SK-N-SH treated with all-trans-retinoic acid at 6 μM for 48 hours (cell line): ENCODE measurements around the gene SEMA3E.

Experiments
- BACH2 ChIP-seq: fragments of 250-450 bp; sonication (Bioruptor Pico); IDR thresholded peaks from 2 replicates; pipeline ENCODE4 v1.9.0; 2021; ENCODE audit warnings: mild to moderate bottlenecking, borderline replicate concordance
- CREB5 ChIP-seq: fragments of 250-450 bp; sonication (Bioruptor Pico); IDR thresholded peaks from 2 replicates; pipeline ENCODE4 v1.5.1; 2020; ENCODE audit warnings: low read depth, mild to moderate bottlenecking, moderate library complexity
- CSDC2 ChIP-seq: fragments of 250-450 bp; sonication (Bioruptor Pico); IDR thresholded peaks from 2 replicates; pipeline ENCODE4 v1.5.0; 2020; ENCODE audit warnings: mild to moderate bottlenecking, moderate library complexity
- CSRNP3 ChIP-seq: fragments of 250-450 bp; sonication (Bioruptor Pico); IDR thresholded peaks from 2 replicates; pipeline ENCODE4 v1.5.1; 2021; ENCODE audit warnings: mild to moderate bottlenecking, moderate library complexity
- ESRRG ChIP-seq: fragments of 250-450 bp; sonication (Bioruptor Pico); IDR thresholded peaks from 2 replicates; pipeline ENCODE4 v1.6.1; 2021; ENCODE audit warnings: mild to moderate bottlenecking
- ISL1 ChIP-seq: fragments of 250-450 bp; sonication (Bioruptor Pico); IDR thresholded peaks from 2 replicates; pipeline ENCODE4 v2.1.2; 2022; ENCODE audit warnings: mild to moderate bottlenecking, moderate library complexity
- PATZ1 ChIP-seq: fragments of 250-450 bp; sonication (Bioruptor Pico); IDR thresholded peaks from 2 replicates; pipeline ENCODE4 v1.8.0; 2020; ENCODE audit warnings: mild to moderate bottlenecking, moderate library complexity, borderline replicate concordance
- TOX ChIP-seq: fragments of 250-450 bp; sonication (Bioruptor Pico); IDR thresholded peaks from 2 replicates; pipeline ENCODE4 v1.8.0; 2021; ENCODE audit warnings: mild to moderate bottlenecking, moderate library complexity, borderline replicate concordance
- TSHZ2 ChIP-seq: fragments of 250-450 bp; sonication (Bioruptor Pico); IDR thresholded peaks from 2 replicates; pipeline ENCODE4 v1.5.0; 2020; ENCODE audit warnings: mild to moderate bottlenecking, moderate library complexity
- ZC3H10 ChIP-seq: fragments of 250-450 bp; sonication (Bioruptor Pico); IDR thresholded peaks from 2 replicates; pipeline ENCODE4 v1.5.1; 2021; ENCODE audit warnings: mild to moderate bottlenecking, moderate library complexity

- TF ChIP-seq PATZ1 (no peak), ZC3H10 (CRISPR knock-in tag) (no peak), CREB5 (CRISPR knock-in tag) (no peak), BACH2 (CRISPR knock-in tag) (no peak), TOX (CRISPR knock-in tag) (no peak), ISL1 (CRISPR knock-in tag) (no peak), CSDC2 (CRISPR knock-in tag) (no peak), ESRRG (no peak), CSRNP3 (CRISPR knock-in tag) (no peak), TSHZ2 (CRISPR knock-in tag) (no peak)
Measured at GRCh38 chr7:83451501-83452045, 197.4 kb downstream of the SEMA3E start.
